Endothelial cell of umbilical vein (primary cell): ENCODE results near the gene SLC38A8. TPM values are rescaled to one million over a fixed set of nuclear protein-coding genes. Genes with fewer than 3 reads are reported as not detected.

Source experiments
- BruUV-seq: library from RNA; stranded (reverse); fragments of 400-500 nt; replicated peaks from 2 replicates; lab custom pipeline; 2021; lab: Mats Ljungman, UMichigan
- CTCF ChIA-PET: fragments of 300-600, 350-600 bp; sonication (Branson Sonifier 250); formaldehyde crosslinking; loops from one replicate; lab custom pipeline; 2021; ENCODE audit warnings: antibody characterized with exemption, inconsistent platforms; lab: Charles Lee
- POLR2A ChIA-PET: fragments of 300-600, 350-600 bp; sonication (Branson Sonifier 250); formaldehyde crosslinking; loops from one replicate; lab custom pipeline; 2021; ENCODE audit warnings: antibody characterized with exemption, inconsistent platforms; lab: Charles Lee
- DNase-seq: peaks from one replicate; pipeline ENCODE4 v3.0.0-alpha.2; 2011; ENCODE audit warnings: low read depth, low spot score
- FAIRE-seq: peaks from 2 replicates; lab custom pipeline; 2011; peaks lifted over from hg19 to GRCh38; lab: Jason Lieb, UNC
- H2AFZ ChIP-seq: 2 replicates; pipeline ENCODE4 v1.6.0; 2012; ENCODE audit warnings: low read depth, low read length, control low read depth, inconsistent platforms
- H3K27ac ChIP-seq: 2 replicates; pipeline ENCODE4 v1.5.1; 2011; ENCODE audit warnings: low read depth, mild to moderate bottlenecking, control low read depth, low read length, moderate library complexity; ENCODE audit not compliant: insufficient read depth
- H3K27me3 ChIP-seq, 2 experiments: 2 replicates each; pipeline versions ENCODE4 v1.6.0 to v1.6.1; 2011; ENCODE audit warnings: low read length in 2 of 2, mixed read lengths in 1 of 2; ENCODE audit not compliant: control insufficient read depth in 2 of 2, insufficient read depth in 2 of 2
- H3K36me3 ChIP-seq, 2 experiments: 2 replicates in 1 of 2; 3 replicates in 1 of 2; pipeline ENCODE4 v1.5.1; 2011; ENCODE audit warnings: low read length in 2 of 2, mild to moderate bottlenecking in 1 of 2, moderate library complexity in 1 of 2; ENCODE audit not compliant: control insufficient read depth in 2 of 2, insufficient read depth in 2 of 2; ENCODE audit errors: extremely low read depth in 1 of 2
- H3K4me1 ChIP-seq: 3 replicates; pipeline ENCODE4 v1.5.1; 2011; ENCODE audit warnings: mild to moderate bottlenecking, low read length; ENCODE audit not compliant: control insufficient read depth, insufficient read depth; ENCODE audit errors: extremely low read depth
- H3K4me2 ChIP-seq: 2 replicates; pipeline ENCODE4 v1.6.1; 2011; ENCODE audit warnings: low read length, control low read depth, mixed read lengths; ENCODE audit not compliant: insufficient read depth
- H3K4me3 ChIP-seq, 3 experiments: fragments of 200-600 bp in 1 of 3; sonication (generic), shearing (Covaris generic) in 1 of 3; replicated peaks in 1 of 3; 2 replicates each; pipeline ENCODE4 v1.5.1; 2011 to 2016; ENCODE audit warnings: control low read depth in 3 of 3, low read length in 3 of 3, mild to moderate bottlenecking in 2 of 3, inconsistent platforms in 1 of 3, low read depth in 1 of 3, moderate library complexity in 1 of 3; ENCODE audit not compliant: insufficient read depth in 1 of 3
- H3K79me2 ChIP-seq: 2 replicates; pipeline ENCODE4 v1.6.0; 2012; ENCODE audit warnings: low read length, inconsistent platforms; ENCODE audit not compliant: control insufficient read depth, insufficient read depth
- H3K9ac ChIP-seq: replicated peaks from 2 replicates; pipeline ENCODE3; 2011; ENCODE audit warnings: low read length, control low read depth; ENCODE audit not compliant: insufficient read depth; ENCODE audit errors: extremely low read depth
- H3K9me1 ChIP-seq: replicated peaks from 3 replicates; pipeline ENCODE4 v1.6.0; 2011; ENCODE audit warnings: mild to moderate bottlenecking, low read length; ENCODE audit not compliant: control insufficient read depth, insufficient read depth; ENCODE audit errors: extremely low read depth
- H3K9me3 ChIP-seq: replicated peaks from 2 replicates; pipeline ENCODE4 v1.5.1; 2012; ENCODE audit warnings: low read length, inconsistent platforms; ENCODE audit not compliant: control insufficient read depth, insufficient read depth
- H4K20me1 ChIP-seq: replicated peaks from 2 replicates; pipeline ENCODE3; 2011; ENCODE audit warnings: mild to moderate bottlenecking, low read length; ENCODE audit not compliant: control insufficient read depth, insufficient read depth; ENCODE audit errors: extremely low read depth
- CTCF ChIP-seq, 2 donors: IDR thresholded peaks; 1 replicate in 1 of 2; 2 replicates in 1 of 2; pipeline ENCODE4 v1.5.1; 2011; ENCODE audit warnings: low read length in 2 of 2, mild to moderate bottlenecking in 2 of 2, moderate library complexity in 2 of 2, control low read depth in 1 of 2, inconsistent platforms in 1 of 2, low read depth in 1 of 2; ENCODE audit not compliant: insufficient read depth in 1 of 2; ENCODE audit errors: extremely low read depth in 1 of 2
- EZH2 ChIP-seq: IDR thresholded peaks from 2 replicates; pipeline ENCODE4 v1.6.1; 2012; ENCODE audit warnings: borderline replicate concordance, low read depth, mild to moderate bottlenecking, moderate library complexity, low read length, inconsistent platforms; ENCODE audit not compliant: severe bottlenecking
- FOS ChIP-seq: IDR thresholded peaks from 2 replicates; pipeline ENCODE4 v1.6.1; 2011; ENCODE audit warnings: mild to moderate bottlenecking, low read length, moderate library complexity, borderline replicate concordance; ENCODE audit not compliant: insufficient read depth
- GATA2 ChIP-seq: IDR thresholded peaks from 2 replicates; pipeline ENCODE4 v1.7.0; 2011; ENCODE audit warnings: low read depth, mild to moderate bottlenecking, moderate library complexity, mixed read lengths, low read length; ENCODE audit not compliant: insufficient read length, insufficient read depth
- JUN ChIP-seq: IDR thresholded peaks from 2 replicates; pipeline ENCODE4 v1.6.1; 2011; ENCODE audit warnings: borderline replicate concordance, low read depth; ENCODE audit not compliant: insufficient read length, insufficient read depth
- MAX ChIP-seq: IDR thresholded peaks from 2 replicates; pipeline ENCODE4 v1.6.1; 2011; ENCODE audit not compliant: insufficient read depth, insufficient read length
- MYC ChIP-seq: IDR thresholded peaks from one replicate; pipeline ENCODE4 v1.6.1; 2011; ENCODE audit warnings: mild to moderate bottlenecking, low read depth, low read length
- POLR2A ChIP-seq: IDR thresholded peaks from 2 replicates; pipeline ENCODE4 v1.6.1; 2012; ENCODE audit warnings: low read depth, mild to moderate bottlenecking, control low read depth, low read length
- POLR2AphosphoS5 ChIP-seq: IDR thresholded peaks from 2 replicates; pipeline ENCODE4 v1.6.1; 2012; ENCODE audit warnings: low read depth, mild to moderate bottlenecking, control low read depth, low read length, moderate library complexity; ENCODE audit not compliant: insufficient read depth
- dilution Hi-C: fragments of 300-500 bp; cut with MboI; formaldehyde crosslinking; loops from one replicate; pipeline ENCODE4 v1.15.0; 2019; ENCODE audit warnings: low sequenced_read_pairs; ENCODE audit not compliant: extremely low pct_ligation_motif_present
- intact Hi-C: fragments of 100-400 bp; cut with micrococcal nuclease; formaldehyde crosslinking; loops from one replicate; pipeline ENCODE4 v1.10.0; 2022
- polyA plus RNA-seq, 4 experiments: library from polyadenylated mRNA; depleted of rRNA in 3 of 4; stranded (reverse) in 3 of 4; unstranded in 1 of 4; fragments of >200 nt; gene quantifications; 2 replicates each; pipeline versions ENCODE4 v1.2.1 to v1.2.3, GENCODE V29; 2011 to 2012; ENCODE audit warnings: missing spikeins in 1 of 4
- total RNA-seq: library from RNA; stranded (reverse); gene quantifications from 2 replicates; pipeline ENCODE4 v1.2.3, GENCODE V29; 2021

SLC38A8 gene
- total and polyA plus RNA-seq, 2 donors (not counting 3 experiments of a cell fraction or from before 2014, with no cell fraction given) = not detected

- H3K27me3 ChIP-seq = peaks cover 0 to 4% of the 10 kb centered on the region in 2 experiments
- CTCF ChIA-PET = interaction anchor here (1.1 to 2.0 kb wide), 3 partner anchors 21 to 88 kb away, joined by 4 to 8 read pairs (median 5); no protein-coding TSS in a partner anchor
- no peak overlapping the region for H3K4me2 ChIP-seq
- H3K9ac ChIP-seq = no peak overlapping the region
- no peak overlapping the region for H3K27ac ChIP-seq
- no peak for FAIRE-seq
- DNase-seq = no peak
- H3K79me2 ChIP-seq = no peaks in the 10 kb centered on the region
- H2AFZ ChIP-seq = no peak overlapping the region
- no peaks in the 10 kb centered on the region for H4K20me1 ChIP-seq
- intact Hi-C loops (no loop called here), dilution Hi-C loops (no loop called here)
- no peaks in the 10 kb centered on the region for H3K9me3 ChIP-seq
- no peak for TF ChIP-seq FOS
- no peak for TF ChIP-seq POLR2A
- no peak for TF ChIP-seq POLR2AphosphoS5
- TF ChIP-seq MYC = no peak
- no peak for TF ChIP-seq JUN
- no peak for TF ChIP-seq MAX
- TF ChIP-seq CTCF (IDR thresholded peaks at IDR 0.05; ENCODE audit: extremely low read depth in 1 of 2, insufficient read depth in 1 of 2, low read depth in 1 of 2, low read length in 2 of 2) = no peak
- no peak for TF ChIP-seq GATA2
- TF ChIP-seq EZH2 = no peak
- BruUV-seq = no TSS peak
- POLR2A ChIA-PET = interaction anchor here (0.7 kb wide), 1 partner anchor 85 kb away, joined by 3 read pairs; no protein-coding TSS in a partner anchor
- no peak overlapping the region for H3K4me3 ChIP-seq
- H3K36me3 ChIP-seq = peaks cover 0 to 6% of the 10 kb centered on the region in 2 experiments
- H3K4me1 ChIP-seq = no peaks in the 10 kb centered on the region
- no peaks in the 10 kb centered on the region for H3K9me1 ChIP-seq
Observed at GRCh38 chr16:84045001-84045817, 2.6 kb upstream of the SLC38A8 start.
